Activated CD8-positive, alpha-beta memory T cell treated with anti-CD3 and anti-CD28 coated beads, Interleukin-2, amount 50 U/mL, for 24 hours (primary cell): ENCODE measurements around the gene ZIC2.

Experiments
- DNase-seq: peaks from one replicate; pipeline ENCODE4 v3.0.0-alpha.2; 2020; ENCODE audit errors: extremely low read depth

ZIC2 gene

GRCh38 chr13:99974296-99974938, 7.2 kb upstream of the ZIC2 start:
- no peak for DNase-seq

DNA sequence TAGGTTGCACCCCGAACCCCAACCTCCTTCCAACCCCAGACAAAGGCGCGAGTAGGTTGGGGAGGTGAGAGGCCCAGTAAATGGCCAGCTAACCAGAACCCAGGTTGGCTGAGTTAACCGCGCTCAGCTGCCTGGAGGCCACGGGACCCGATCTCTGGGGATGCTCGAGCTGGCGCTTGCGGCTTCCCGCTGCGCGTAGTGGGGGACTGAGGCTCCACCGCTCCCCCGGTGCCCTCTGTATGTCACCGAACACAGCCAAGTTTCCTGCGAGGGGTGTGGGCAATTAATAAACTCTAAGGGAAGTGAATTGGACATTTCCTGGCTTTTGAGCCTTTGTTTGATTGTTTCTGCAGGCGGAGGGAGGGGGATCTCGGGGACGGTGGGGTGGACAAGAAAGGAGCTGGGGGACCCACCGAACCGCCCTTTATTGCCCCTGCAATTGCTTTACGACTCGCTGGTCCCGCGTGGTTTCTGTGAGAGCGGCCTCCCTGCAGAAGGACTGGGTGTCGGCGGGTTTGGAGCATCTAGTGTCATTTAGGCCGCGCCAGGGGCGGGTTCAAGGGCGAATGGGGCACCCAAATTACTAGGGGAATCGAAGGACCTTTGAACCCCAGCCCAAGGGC, 6.5 kb upstream of the ZIC2 start:
- no peak for DNase-seq

DNA sequence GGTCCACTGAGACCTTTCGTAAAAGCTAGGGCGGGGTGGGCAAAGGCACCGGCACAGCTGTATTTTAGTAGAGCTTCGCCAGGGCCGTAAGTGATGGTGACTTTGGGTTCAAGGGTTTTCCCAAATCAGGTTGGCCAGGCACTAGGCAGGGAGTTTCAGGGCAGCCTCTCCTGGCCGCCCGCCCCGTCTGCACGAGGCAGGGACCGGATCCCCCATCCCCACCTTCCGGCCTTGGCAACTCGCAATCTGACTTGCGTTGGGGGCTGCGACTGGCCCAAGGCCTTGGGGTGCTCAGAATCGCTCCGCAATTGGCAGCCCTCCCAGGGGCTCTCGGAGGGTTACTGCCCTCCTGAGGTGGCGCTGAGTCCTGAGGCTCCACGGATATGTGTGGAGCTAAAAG, 6.0 kb upstream of the ZIC2 start:
- no peak for DNase-seq

- no peak for DNase-seq
Measured at GRCh38 chr13:99976575-99976974, 5.0 kb upstream of the ZIC2 start.

- no peak for DNase-seq
Measured at GRCh38 chr13:99977334-99977911, 4.2 kb upstream of the ZIC2 start.

DNA sequence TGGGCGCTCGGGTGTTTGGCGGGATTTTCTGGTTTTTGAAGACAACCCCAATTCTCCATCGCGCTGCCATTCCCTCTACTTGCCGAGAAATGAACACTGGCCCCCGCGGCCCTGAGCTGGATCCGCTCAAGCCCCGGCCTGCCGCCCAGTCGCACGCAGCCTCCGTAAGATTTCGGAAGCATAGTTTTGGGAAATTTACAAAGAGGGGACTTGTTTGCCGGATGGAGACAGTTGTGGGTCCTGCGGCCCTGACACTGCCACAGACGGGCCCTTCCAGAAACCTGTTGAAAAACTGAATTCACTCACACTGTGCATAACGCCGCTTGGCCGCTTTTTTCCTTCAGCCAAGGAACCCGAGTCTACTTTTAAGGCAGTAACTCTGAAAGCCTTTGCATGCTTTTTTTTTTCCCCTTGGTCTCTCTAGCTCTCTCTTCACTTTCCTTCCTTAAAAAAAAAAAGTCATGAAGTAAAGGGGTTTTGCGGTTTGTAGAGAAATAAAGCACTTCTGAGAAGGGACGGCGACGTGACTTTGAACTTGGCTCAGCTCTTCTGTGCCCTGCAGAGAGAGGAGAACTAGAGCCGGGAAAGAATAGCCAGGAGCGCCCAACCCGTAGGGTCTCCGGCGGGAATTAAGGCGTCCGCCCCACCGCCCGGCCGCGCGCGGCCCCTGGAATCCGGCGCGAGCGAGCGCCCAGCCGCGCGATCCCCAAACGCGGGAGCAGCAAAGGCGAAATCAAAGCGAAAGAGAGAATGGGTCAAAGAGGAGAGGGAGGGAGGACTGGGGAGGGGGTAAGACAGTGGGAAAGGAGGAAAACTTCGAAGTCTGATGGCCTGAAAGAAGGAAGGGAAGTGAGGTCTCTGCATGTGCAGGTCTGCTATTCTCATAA, 3.4 kb upstream of the ZIC2 start:
- DNase-seq = no peak

DNA sequence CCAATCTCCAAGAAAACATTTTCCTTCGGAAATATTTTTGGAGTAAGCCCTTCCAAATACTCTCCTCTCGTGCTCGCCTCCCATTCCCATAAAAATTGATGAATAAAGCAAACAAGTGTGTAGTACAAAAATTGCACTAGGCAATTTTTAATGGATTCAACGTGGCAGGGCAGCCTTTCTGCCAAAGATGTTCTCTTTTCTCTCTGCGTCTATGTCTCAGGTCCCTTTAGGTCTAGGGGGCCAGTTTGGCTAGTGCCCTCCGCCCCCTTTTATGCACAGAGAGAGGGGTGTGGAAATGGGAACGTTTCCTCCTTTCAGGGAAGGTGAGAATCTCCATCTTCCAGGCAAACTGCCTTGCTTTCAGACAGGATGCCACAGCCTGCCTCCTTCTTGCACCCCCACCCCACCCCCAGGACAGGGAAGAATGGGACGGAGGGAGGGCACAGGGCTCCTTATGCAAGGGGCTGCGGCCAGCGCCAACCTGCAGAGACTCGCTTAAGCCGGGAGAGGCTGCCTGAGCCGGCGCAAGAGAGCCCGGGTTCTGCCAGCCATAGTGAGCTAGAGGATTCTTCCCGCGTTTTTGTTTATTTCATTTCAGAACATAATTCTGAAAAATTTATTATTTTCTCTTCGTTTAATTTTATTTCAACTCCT, 2.7 kb upstream of the ZIC2 start:
- DNase-seq = no peak

- no peak for DNase-seq
Measured at GRCh38 chr13:99979453-99980200, 2.0 kb upstream of the ZIC2 start.

DNA sequence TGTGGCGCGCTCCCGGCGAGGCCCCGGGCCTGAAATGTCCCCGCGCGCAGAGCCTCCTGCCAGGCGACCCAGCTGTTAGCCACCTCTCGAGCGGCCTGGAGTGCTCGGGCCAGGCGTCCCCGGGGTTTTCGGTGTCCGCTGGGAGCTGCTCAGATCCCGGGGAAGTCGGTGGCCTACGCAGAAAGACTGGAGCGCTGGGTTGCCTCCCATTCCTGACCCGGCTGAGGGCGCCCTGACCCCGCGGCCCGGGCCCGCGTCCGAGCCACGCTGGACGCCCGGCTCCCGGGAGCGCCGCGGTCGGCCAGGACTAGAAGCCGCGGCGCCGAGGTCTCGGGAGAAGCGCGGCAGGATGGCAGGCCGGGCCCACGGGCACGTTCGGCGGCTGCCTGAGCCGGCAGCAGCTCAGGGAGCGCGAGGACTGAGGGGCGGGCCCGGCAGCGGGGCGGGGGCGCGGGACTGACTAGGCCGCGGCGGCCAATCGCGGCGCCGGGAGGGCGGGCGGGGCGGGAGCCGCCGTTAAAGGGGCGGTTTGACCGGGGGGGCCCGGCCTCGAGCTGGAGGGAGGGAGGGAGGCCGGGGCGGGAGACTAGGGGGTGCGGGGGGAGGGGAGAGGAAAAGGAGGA, 1.3 kb upstream of the ZIC2 start:
- peak; percentile 19 for DNase-seq

DNA sequence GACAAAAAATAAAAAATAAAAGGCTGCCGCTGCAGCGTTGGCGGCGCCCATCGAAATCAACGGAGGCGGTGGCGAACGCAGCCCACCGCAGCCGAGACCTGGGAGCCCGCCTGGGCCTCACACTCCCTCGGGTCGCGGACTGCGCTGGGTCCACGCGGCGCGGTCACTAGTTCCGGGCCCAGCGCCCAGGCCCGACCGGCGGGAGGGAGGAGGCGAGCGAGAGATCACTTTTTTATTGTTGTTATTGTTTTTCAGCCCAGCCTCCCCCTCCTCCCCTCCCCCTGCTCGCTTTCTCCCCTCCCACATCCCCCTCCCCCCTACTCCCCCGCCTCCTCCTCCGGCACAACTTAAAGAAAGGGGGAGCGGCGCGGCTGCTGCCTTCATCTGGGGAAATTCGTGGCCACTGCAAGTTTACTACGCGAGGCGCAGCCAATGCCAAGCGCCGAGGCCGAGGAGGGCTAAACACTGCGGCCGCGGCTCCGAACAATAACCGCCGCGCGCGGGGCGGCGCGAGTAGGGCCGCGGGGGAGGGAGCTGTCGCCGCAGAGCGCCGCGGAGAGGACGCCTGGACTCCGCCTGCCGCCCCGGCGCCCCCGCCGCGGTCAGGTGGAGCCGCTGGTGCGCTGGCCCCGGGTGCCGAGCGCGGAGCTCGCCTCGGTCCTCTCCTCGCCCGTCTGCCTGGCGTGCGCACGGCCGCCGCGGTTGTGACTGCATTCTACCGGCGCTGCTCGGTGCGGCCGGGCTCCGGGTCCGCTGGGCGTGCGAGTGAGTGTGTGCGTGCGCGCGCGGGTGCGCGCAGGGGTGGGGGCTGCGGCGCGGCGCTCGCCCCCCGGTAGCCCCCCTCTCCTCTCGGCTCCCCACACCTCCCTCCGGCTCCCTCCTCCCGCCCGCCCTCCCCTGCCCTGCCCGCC, 505 bp upstream of the ZIC2 start:
- DNase-seq = no peak

DNA sequence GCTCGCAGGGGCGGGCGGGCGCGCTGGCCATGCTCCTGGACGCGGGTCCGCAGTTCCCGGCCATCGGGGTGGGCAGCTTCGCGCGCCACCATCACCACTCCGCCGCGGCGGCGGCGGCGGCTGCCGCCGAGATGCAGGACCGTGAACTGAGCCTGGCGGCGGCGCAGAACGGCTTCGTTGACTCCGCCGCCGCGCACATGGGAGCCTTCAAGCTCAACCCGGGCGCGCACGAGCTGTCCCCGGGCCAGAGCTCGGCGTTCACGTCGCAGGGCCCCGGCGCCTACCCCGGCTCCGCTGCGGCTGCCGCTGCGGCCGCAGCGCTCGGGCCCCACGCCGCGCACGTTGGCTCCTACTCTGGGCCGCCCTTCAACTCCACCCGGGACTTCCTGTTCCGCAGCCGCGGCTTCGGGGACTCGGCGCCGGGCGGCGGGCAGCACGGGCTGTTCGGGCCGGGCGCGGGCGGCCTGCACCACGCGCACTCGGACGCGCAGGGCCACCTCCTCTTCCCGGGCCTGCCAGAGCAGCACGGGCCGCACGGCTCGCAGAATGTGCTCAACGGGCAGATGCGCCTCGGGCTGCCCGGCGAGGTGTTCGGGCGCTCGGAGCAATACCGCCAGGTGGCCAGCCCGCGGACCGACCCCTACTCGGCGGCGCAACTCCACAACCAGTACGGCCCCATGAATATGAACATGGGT, 599 bp downstream of the ZIC2 start:
- DNase-seq = no peak

GRCh38 chr13:99982731-99983498, 1.3 kb downstream of the ZIC2 start:
- DNase-seq = no peak

DNA sequence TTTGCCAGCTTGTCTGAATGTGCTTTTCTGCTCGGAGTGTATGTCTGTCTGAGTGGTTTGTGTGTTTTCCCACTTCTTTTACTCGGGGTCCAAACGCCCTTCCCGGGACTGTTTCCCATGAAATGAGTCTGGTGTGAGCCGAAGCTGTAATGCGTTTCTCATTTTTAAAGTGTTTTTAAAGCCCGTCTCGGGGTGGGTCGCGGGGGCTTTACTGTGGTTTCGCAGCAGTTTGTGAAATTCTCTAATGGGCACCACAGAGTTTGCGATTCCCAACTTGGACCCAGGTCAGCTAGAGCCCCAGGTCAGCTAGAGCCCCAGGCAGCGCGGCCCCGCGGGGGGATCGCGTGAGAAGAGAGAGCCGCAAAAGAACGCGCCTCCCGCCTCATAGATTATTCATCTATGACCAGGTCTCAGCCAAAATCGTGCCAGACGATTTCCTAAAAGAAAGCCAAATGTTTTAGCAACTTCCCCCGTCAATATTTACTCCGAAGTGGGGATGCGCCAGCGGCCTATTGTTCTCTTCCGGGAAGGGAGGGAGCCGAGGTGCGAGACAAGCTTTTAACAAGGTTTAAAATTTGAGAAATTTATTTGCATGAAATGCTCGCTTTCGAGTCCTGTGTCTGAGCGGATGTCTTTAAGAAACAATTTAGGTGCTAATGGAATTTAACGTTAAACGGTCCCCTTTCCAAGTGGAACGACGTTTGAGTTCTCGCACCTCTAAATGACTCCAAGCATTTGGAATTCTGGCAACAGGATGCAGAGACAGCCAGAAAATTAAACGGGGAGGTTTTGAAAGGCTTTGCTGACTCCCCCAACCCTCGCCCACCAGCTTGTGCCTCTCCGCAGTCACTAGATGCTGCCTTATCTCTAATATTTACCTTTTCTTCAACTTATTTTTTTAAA, 2.2 kb downstream of the ZIC2 start:
- DNase-seq = no peak

- no peak for DNase-seq
Measured at GRCh38 chr13:99984461-99985240, 3.1 kb downstream of the ZIC2 start.

DNA sequence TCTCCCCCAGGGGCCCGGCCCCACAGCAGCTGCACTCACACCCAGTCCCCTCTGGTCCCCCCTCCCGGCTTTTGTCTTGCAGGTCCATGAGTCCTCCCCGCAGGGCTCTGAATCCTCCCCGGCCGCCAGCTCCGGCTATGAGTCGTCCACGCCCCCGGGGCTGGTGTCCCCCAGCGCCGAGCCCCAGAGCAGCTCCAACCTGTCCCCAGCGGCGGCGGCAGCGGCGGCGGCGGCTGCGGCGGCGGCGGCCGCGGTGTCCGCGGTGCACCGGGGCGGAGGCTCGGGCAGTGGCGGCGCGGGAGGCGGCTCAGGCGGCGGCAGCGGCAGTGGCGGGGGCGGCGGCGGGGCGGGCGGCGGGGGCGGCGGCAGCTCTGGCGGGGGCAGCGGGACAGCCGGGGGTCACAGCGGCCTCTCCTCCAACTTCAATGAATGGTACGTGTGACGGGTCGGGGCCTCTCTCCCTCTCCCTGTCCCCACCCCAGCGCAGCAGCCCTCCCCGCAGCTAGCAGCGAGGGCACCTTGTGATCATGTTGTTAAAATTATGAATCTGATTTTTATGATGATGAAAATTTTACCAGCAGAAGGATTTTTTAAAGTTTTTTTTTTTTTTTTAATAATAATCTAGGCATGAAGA, 3.8 kb downstream of the ZIC2 start:
- DNase-seq = no peak
